Measurements from ENCODE around the gene FKBP15.
"Not testable (repeated sequence)": the region's sequence is repeated elsewhere in the genome, so short reads cannot be mapped to it uniquely, and the experiment has no call there.

The FKBP15 gene

GRCh38 chr9:113235701-113236255, 14.7 kb upstream of the FKBP15 start:
- DNase-seq (ENCODE audit: low read depth in 2 of 2) = not testable (repeated sequence)

DNA sequence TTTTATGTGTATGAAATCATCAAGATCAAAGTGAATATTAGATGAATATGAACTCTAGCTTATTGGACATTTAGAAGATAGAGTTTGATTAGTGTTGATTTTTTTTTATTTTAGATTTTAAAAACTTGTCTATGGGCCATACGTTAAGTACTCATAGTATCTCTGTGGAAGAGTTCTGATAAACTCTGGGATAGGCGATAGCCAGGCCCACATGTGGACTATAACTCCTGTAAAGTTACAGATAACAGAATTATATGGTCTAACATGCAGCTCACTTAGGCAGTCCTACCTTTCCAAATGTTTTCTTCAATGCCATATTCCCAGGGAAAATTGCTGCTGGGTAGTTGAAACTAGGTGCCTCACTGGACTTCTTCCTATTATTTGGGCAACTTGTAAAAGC, 10.6 kb upstream of the FKBP15 start:
- DNase-seq (ENCODE audit: low read depth in 2 of 2) = no peak

GRCh38 chr9:113228130-113228665, 7.1 kb upstream of the FKBP15 start:
- DNase-seq (ENCODE audit: low read depth in 2 of 2) = no peak

DNA sequence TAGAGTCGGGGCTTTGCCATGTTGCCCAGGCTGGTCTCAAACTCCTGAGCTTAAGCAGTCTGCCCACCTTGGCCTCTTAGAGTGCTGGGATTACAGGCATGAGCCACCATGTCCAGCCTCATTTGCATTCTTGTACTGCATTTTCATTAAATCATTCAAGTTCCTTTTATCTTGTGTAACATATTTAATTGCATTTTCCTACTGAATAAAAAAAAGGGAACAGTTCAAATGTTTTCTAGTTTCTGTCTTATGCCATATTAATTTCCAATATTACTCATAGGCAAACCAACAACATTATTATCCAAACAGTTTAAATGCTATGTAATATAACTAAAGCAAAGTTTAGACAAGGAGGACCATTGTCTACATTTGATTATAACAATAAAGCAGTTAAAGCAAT, 6.4 kb upstream of the FKBP15 start:
- DNase-seq (ENCODE audit: low read depth in 2 of 2) = no peak

GRCh38 chr9:113223963-113224362, 2.9 kb upstream of the FKBP15 start:
- no peak for DNase-seq (ENCODE audit: low read depth in 2 of 2)

- no peak for DNase-seq (ENCODE audit: low read depth in 2 of 2)
Measured at GRCh38 chr9:113222482-113222841, 1.4 kb upstream of the FKBP15 start.

GRCh38 chr9:113221800-113222481, 864 bp upstream of the FKBP15 start:
- DNase-seq (ENCODE audit: low read depth in 2 of 2) = no peak

- no peak for DNase-seq (ENCODE audit: low read depth in 2 of 2)
Measured at GRCh38 chr9:113220467-113221002, 542 bp downstream of the FKBP15 start.

- no peak for DNase-seq (ENCODE audit: low read depth in 2 of 2)
Measured at GRCh38 chr9:113219969-113220368, 1.1 kb downstream of the FKBP15 start.

DNA sequence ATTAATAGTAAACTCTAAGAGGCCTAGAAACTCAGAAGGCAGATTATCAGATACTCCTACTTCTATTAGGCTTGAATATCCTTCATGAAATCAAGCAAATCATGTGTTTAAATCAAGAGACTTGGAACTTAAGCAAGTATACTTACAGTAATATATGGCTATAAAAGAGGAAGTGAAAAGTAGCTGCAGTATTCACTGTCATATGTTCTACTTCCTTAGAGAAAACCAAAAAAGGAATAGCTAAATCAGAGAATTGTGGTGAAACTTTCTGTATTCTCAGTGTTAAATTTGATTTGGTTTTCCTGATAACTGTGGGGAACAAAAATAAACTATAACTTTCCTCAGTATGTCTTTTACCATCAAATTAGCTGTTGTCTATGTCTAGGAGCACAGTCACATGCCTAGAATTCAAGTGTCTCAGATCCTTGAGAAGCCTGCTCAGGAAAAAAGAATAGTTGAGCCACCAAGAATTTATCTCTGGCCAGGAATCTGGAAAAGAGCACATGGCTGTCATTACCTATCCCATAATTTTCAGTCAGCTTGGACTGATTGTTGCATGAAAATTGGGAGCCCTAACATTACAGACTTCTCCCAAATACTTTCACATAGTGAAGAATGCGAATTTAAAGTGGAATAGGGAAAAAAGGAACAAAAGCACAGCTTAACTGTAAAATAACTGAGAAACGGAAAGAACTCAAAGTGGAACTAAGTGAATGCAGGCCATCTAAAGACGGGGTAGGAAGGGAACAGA, 1.7 kb downstream of the FKBP15 start:
- no peak for DNase-seq (ENCODE audit: low read depth in 2 of 2)

GRCh38 chr9:113216406-113216805, 4.7 kb downstream of the FKBP15 start:
- no peak for DNase-seq (ENCODE audit: low read depth in 2 of 2)

GRCh38 chr9:113215132-113215531, 5.9 kb downstream of the FKBP15 start:
- no peak for DNase-seq (ENCODE audit: low read depth in 2 of 2)

GRCh38 chr9:113210815-113211214, 10.3 kb downstream of the FKBP15 start:
- no peak for DNase-seq (ENCODE audit: low read depth in 2 of 2)

DNA sequence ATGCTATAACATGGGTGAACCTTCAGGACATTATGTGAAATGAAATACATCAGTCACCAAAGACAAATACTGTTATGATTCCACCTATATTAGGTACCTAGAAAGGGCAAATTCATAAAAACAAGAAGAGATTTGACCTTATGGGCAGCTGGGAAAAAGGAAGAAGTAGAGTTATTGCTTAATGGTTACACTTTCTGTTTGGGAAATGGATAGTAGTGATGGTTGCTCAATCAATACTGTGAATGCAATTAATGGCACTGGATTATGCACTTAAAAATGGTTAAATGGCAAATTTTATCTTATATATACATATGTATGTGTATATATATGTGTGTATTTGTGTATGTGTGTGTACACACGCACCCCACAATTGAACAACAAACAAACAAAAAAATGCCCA, 15.2 kb downstream of the FKBP15 start:
- DNase-seq (ENCODE audit: low read depth in 2 of 2) = no peak

- no peak for DNase-seq (ENCODE audit: low read depth in 2 of 2)
Measured at GRCh38 chr9:113205432-113205831, 15.6 kb downstream of the FKBP15 start.

GRCh38 chr9:113199683-113200329, 21.3 kb downstream of the FKBP15 start:
- DNase-seq (ENCODE audit: low read depth in 2 of 2) = no peak

- no peak for DNase-seq (ENCODE audit: low read depth in 2 of 2)
Measured at GRCh38 chr9:113192455-113192854, 28.6 kb downstream of the FKBP15 start.

DNA sequence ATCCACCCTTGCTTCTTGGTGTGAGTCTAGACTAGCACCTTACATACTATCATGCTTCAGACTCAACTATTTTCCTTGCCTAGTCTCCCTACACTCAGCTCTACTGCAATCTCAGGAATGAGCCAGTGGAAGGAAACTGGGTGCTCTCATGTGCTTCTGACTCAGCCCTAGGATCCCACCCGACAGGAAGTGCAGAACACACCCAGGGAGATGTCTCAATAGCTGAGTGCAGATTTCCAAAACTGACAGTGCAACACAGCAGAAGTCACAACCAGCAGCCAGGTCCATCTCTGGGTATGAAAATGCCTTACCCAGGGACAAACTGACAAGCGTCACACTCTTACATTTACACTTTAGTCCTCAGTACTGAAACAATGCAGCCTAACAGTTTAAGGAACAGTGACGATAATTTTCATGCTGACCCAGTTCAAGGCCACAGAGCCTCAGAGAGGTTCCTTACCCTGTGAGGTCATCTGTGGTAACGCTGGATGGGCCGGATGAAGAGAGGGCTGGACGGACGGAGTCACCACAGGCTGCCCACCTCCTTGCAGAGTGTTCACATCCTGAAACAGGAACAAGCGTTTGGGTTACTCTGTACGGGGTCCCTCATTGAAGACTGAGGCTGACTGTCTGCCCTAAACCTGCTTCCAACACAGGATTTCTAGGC, 33.0 kb downstream of the FKBP15 start:
- no peak for DNase-seq (ENCODE audit: low read depth in 2 of 2)

DNA sequence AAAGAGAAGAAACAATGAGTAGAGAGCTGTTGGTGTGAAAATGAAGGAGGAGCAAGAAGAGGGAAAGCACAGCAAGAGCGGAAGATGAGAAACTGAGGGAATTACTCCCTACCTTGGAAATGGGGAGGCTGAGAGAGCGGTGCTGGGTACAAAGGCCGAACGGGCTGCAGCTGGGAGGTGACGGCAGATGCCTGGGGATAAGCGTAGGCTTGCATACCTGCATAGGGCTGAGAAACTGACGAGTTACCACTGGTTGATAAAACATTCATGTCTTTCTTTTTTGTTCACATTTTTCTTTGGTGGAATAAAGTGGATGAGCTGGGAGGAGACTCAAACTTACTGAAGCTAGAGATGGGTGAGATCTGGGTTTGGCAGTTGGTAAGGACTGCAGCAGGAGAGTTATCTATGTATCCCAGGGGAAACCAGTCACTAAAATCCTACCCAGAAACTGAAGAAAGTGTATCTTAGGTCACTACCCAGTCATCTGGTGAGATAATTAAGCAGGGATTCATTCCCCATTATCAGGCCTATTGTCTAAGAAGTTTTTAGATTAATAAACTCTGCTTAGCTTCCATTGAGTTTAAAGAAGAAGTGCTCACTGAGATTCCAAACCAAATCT, 34.8 kb downstream of the FKBP15 start:
- no peak for DNase-seq (ENCODE audit: low read depth in 2 of 2)

DNA sequence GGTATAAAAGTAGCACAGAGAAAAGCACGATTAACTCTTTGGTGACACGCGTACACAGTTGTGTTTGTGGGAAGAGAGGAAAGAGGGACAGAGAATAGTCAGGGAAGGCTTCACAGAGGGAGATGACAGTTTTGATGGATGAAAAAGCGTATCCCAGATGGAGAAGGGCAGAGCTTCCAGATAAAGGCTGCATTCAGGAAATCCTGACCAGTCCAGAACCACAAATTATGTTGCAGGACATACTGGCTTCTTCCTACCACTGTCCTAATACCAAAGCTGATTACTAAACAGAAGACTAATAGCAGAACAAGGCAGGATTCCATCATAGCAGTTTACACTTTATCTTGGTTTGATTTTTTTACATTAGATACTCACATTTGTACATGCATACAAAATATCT, 35.8 kb downstream of the FKBP15 start:
- no peak for DNase-seq (ENCODE audit: low read depth in 2 of 2)

GRCh38 chr9:113184539-113184938, 36.5 kb downstream of the FKBP15 start:
- no peak for DNase-seq (ENCODE audit: low read depth in 2 of 2)
